Epidermal melanocyte (primary cell): ENCODE data around the gene DEGS1.

Source experiments
- DNase-seq: peaks from one replicate; pipeline ENCODE4 v3.0.0; 2011; ENCODE audit warnings: low spot score; ENCODE audit not compliant: insufficient read length

The DEGS1 gene

GRCh38 chr1:224213438-224214119, 30.5 kb downstream of the DEGS1 start:
- no peak for DNase-seq

GRCh38 chr1:224216382-224216781, 33.3 kb downstream of the DEGS1 start:
- DNase-seq, result no peak

DNA sequence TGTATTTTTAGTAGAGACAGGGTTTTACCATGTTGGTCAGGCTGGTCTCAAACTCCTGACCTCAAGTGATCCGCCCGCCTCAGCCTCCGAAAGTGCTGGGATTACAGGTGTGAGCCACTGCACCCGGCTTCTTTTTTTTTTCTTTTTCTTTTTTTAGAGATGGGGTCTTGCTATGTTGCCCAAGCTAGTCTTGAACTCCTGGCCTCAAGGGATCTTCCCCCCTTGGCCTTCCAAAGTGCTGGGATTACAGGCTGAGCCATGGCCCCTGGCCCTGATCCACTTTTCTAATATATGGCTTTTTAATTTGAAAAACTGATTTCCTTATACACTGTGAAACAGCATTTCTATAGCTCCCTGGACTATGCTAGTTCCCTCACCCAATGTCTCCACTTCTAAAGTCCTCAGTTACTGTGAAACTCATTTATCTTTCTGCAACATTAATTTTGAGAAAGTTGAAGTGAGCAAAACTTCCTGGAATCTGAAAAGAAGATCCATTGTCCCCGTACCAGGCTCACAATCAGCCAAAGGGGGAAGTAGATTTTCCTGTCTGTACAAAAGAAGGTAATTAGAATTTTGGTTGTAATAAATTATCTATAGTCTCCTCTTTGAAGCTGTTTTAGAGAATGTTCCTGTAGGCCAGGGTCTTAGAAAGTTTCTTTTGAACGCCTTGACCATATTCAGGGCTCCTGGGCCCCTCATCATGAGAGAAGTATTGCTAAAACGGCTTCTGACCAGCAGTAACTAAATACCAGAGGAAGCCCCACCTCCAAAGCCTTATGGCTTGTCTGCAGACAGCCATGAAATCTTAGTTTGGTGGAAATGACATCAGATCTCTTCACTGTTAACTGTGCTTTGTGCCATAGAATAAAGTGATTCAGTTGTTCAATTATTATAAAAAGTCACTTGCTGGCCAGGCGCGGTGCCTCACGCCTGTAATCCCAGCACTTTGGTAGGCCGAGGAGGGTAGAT, 34.9 kb downstream of the DEGS1 start:
- no peak for DNase-seq

DNA sequence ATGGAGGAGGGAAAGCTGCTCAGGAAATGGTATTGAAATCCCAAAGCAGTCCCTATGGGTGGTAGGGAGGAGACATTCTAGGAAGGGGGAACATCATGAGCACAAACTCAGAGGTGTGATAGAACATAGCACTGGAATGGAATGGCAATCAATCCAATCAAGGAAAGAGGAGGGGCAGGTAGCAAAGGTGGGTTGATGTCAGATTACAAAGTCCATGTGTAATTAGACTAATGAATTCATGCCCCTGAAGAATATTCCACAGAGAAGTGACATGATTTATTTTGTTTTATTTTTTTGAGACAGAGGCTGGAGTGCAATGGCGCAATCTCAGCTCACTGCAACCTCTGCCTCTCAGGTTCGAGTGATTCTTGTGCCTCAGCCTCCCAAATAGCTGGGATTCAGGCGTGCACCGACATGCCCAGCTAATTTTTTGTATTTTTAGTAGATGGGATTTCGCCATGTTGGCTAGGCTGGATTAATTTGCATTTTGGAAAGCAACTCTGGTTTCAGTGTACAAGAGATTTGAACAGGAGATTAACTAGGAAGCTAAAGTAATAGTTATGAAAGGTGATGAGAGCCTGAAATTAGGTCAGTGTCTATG, 36.1 kb downstream of the DEGS1 start:
- DNase-seq, result no peak

- DNase-seq, result no peak
Observed at GRCh38 chr1:224219612-224220059, 36.6 kb downstream of the DEGS1 start.

DNA sequence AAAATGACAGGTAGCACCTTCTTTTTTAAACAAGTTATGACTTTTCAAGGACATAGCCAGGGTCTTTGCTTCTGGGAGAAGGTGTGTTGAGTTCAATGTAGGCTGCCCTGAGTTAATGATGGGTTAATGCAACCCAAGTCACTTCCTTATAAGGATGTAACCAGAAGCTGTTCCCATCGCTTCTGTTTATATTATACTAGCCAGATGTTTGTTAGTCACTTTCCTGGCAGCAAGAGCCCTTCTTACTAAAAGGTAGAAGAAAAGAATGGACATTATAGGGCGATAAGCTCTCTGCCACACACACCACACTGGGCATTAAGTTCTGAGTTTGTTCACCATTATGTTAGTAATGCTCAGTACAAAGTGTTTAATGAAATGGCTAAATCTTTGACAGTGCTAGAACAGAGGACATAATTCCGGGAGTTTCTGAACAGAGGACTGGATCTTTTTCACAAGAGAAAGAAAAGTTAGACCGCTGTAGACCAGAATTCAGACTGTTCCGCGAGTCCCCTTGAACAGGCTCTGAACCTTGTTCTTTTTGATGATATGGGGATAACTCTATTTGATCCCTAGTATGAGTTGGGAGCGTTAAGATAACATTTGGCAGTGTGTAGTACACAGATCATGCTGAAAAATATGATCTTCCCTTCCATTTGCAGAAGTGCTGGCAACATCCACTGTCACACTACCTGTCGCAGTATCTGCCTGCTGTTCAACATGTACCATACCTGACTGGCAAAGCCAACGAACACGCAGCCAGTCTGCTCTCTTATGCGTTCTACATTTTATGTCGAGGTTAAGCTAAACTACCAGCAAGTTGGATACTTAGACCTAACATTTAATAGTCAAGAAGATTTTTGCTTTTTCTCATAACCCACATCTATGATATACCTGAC, 41.0 kb downstream of the DEGS1 start:
- peak; percentile 43 for DNase-seq

- DNase-seq, result no peak
Observed at GRCh38 chr1:224226849-224227502, 43.9 kb downstream of the DEGS1 start.

GRCh38 chr1:224234017-224234416, 51.0 kb downstream of the DEGS1 start:
- DNase-seq, result no peak

GRCh38 chr1:224235813-224236493, 52.9 kb downstream of the DEGS1 start:
- no peak for DNase-seq

GRCh38 chr1:224237119-224237881, 54.3 kb downstream of the DEGS1 start:
- no peak for DNase-seq

DNA sequence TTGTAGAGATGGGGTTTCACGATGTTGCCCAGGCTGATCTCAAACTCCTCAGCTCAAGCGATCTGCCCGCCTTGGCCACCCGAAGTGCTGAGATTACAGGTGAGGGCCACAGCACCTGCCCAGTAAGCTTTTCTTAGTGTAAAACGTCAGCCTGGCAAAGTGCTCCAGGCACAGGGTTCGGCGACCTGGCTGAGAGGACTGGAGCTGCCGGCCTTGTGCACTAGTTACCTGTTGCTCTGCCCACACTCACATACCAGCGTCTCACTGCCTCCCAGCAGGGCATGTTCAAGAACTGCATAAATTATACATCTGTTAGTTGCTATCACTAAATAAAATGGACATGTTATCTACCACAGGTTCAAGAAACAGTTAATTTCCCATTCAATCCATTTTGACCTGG, 55.2 kb downstream of the DEGS1 start:
- DNase-seq, result no peak

GRCh38 chr1:224238756-224239155, 55.7 kb downstream of the DEGS1 start:
- DNase-seq, result no peak
